ENCODE results near the gene INPP5F.
"Not testable (repeated sequence)": the region's sequence is repeated elsewhere in the genome, so short reads cannot be mapped to it uniquely, and the experiment has no call there.

Gene INPP5F

GRCh38 chr10:119740096-119740495 is 14.2 kb downstream of the INPP5F start:
- no peak for DNase-seq (ENCODE audit: low read depth)

- DNase-seq (ENCODE audit: low read depth): no peak
Measured at GRCh38 chr10:119742947-119743648, 17.2 kb downstream of the INPP5F start.

- DNase-seq (ENCODE audit: low read depth): no peak
Measured at GRCh38 chr10:119747940-119748339, 22.1 kb downstream of the INPP5F start.

GRCh38 chr10:119748871-119749270 is 23.0 kb downstream of the INPP5F start:
- DNase-seq (ENCODE audit: low read depth): no peak

- no peak for DNase-seq (ENCODE audit: low read depth)
Measured at GRCh38 chr10:119749455-119749854, 23.6 kb downstream of the INPP5F start.

GRCh38 chr10:119750391-119751230 is 24.8 kb downstream of the INPP5F start:
- DNase-seq (ENCODE audit: low read depth): no peak

GRCh38 chr10:119753309-119753708 is 27.5 kb downstream of the INPP5F start:
- no peak for DNase-seq (ENCODE audit: low read depth)

- DNase-seq (ENCODE audit: low read depth): no peak
Measured at GRCh38 chr10:119754085-119754484, 28.2 kb downstream of the INPP5F start.

GRCh38 chr10:119754936-119755335 is 29.1 kb downstream of the INPP5F start:
- no peak for DNase-seq (ENCODE audit: low read depth)

GRCh38 chr10:119755446-119755845 is 29.6 kb downstream of the INPP5F start:
- no peak for DNase-seq (ENCODE audit: low read depth)

GRCh38 chr10:119758448-119759195 is 32.8 kb downstream of the INPP5F start:
- no peak for DNase-seq (ENCODE audit: low read depth)

GRCh38 chr10:119759832-119760231 is 34.0 kb downstream of the INPP5F start:
- no peak for DNase-seq (ENCODE audit: low read depth)

- peak; percentile 49 for DNase-seq (ENCODE audit: low read depth)
Measured at GRCh38 chr10:119761106-119761505, 35.3 kb downstream of the INPP5F start.

GRCh38 chr10:119762035-119762434 is 36.2 kb downstream of the INPP5F start:
- DNase-seq (ENCODE audit: low read depth): no peak

GRCh38 chr10:119762805-119763798 is 37.3 kb downstream of the INPP5F start:
- no peak for DNase-seq (ENCODE audit: low read depth)

GRCh38 chr10:119768455-119769094 is 42.7 kb downstream of the INPP5F start:
- no peak for DNase-seq (ENCODE audit: low read depth)

- peak; percentile 72 for DNase-seq (ENCODE audit: low read depth)
Measured at GRCh38 chr10:119769886-119770285, 44.0 kb downstream of the INPP5F start.

- DNase-seq (ENCODE audit: low read depth): no peak
Measured at GRCh38 chr10:119770928-119771327, 45.1 kb downstream of the INPP5F start.

GRCh38 chr10:119772334-119772733 is 46.5 kb downstream of the INPP5F start:
- DNase-seq (ENCODE audit: low read depth): no peak

GRCh38 chr10:119773041-119773440 is 47.2 kb downstream of the INPP5F start:
- DNase-seq (ENCODE audit: low read depth): not testable (repeated sequence)

- no peak for DNase-seq (ENCODE audit: low read depth)
Measured at GRCh38 chr10:119775529-119775928, 49.7 kb downstream of the INPP5F start.
